ENCODE data around the gene KCNJ6. TPM values are rescaled to one million over a fixed set of nuclear protein-coding genes. Genes with fewer than 3 reads are reported as not detected.
A peak's percentile ranks its signal among the peaks of the same experiment; 100 is the strongest.
"Not testable (repeated sequence)": the region's sequence is repeated elsewhere in the genome, so short reads cannot be mapped to it uniquely, and the experiment has no call there.

KCNJ6 gene
- total and polyA plus RNA-seq, 5 donors = 0.03 TPM; not detected in 4

GRCh38 chr21:37587203-37587602 is 329.1 kb downstream of the KCNJ6 start:
- Histone ChIP-seq H3K4me1 (ENCODE audit: control insufficient read depth, insufficient read depth, low read length) (no peaks in the 10 kb centered on the region), H3K27ac (ENCODE audit: low read length) (no peak overlapping the region), H3K27me3 (ENCODE audit: control insufficient read depth, insufficient read depth) (no peaks in the 10 kb centered on the region), H3K4me3 (ENCODE audit: low read length) (no peak overlapping the region), H3K9me3 (ENCODE audit: control insufficient read depth, low read length) (no peaks in the 10 kb centered on the region)
- ATAC-seq (no peak), DNase-seq (no peak)
- intact Hi-C loops (cut with DNase I) = no loop called here
- WGBS = 95% methylated on average over 4 of the region's 4 CpGs

- 48% methylated on average over 5 of the region's 5 CpGs for WGBS
- intact Hi-C loops (cut with DNase I) = no loop called here
Observed at GRCh38 chr21:37582590-37582989, 333.7 kb downstream of the KCNJ6 start.

DNA sequence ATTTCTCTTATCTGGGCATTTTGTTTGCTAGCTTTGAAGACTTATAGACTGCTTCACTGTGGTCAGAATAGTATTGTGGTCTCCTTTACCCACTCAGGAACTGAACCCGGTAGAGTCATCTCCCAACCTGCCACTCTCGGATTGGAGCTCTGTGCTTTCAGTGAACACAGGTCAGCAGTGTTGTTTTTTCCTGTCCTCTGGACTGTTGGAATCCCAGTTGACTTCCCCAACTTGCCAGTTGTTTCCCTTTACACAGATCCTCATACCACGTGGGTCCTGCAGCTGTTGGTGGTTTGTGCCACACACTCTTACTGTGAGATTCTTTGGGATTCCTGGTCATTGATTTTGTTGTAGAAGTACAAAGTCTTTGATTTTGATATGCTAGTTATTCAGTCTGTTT is 335.6 kb downstream of the KCNJ6 start:
- Histone ChIP-seq H3K9me3 (ENCODE audit: control insufficient read depth, low read length) (no peaks in the 10 kb centered on the region), H3K4me1 (ENCODE audit: control insufficient read depth, insufficient read depth, low read length) (no peaks in the 10 kb centered on the region), H3K4me3 (ENCODE audit: low read length) (no peak overlapping the region), H3K27me3 (ENCODE audit: control insufficient read depth, insufficient read depth) (no peaks in the 10 kb centered on the region), H3K27ac (ENCODE audit: low read length) (no peak overlapping the region)
- WGBS = 53% methylated on average over 3 of the region's 3 CpGs
- DNase-seq = no peak
- intact Hi-C loops (cut with DNase I) = no loop called here
- no peak for ATAC-seq

More at GRCh38 chr21:37582590-37582989, 333.7 kb downstream of the KCNJ6 start:
- Histone ChIP-seq H3K27me3 (ENCODE audit: control insufficient read depth, insufficient read depth) (no peaks in the 10 kb centered on the region), H3K4me1 (ENCODE audit: control insufficient read depth, insufficient read depth, low read length) (no peaks in the 10 kb centered on the region), H3K27ac (ENCODE audit: low read length) (no peak overlapping the region), H3K4me3 (ENCODE audit: low read length) (no peak overlapping the region), H3K9me3 (ENCODE audit: control insufficient read depth, low read length) (no peaks in the 10 kb centered on the region)
- ATAC-seq = peak; percentile 48 to 57
- DNase-seq = no peak

DNA sequence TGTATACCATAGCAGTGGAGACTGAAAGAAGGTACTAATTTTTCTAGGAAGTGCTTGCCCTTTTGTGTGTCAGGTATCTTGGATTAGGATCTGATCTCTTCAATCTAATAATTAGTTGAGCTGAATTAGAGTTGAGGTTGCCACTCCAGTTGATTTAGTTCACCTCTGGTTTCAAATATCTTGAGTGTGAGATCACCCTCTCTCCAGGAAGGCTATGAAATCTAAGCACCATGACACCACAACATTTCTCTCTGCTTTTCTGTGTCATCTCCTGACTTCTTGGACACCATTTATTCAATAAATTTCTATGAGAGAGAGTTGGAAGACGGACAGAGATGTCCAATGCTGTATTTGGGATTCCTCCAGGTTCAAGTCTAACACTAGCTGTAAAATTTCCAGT is 336.9 kb downstream of the KCNJ6 start:
- no peaks in the 10 kb centered on the region for H3K9me3 ChIP-seq (ENCODE audit: control insufficient read depth, low read length)
- H3K27ac ChIP-seq (ENCODE audit: low read length) = no peak overlapping the region
- DNase-seq (no peak), ATAC-seq (no peak)
- H3K4me1 ChIP-seq (ENCODE audit: control insufficient read depth, insufficient read depth, low read length) = no peaks in the 10 kb centered on the region
- H3K4me3 ChIP-seq (ENCODE audit: low read length) = no peak overlapping the region
- WGBS = 81% methylated on average over 1 of the region's 1 CpG
- H3K27me3 ChIP-seq (ENCODE audit: control insufficient read depth, insufficient read depth) = no peaks in the 10 kb centered on the region
- intact Hi-C loops (cut with DNase I) = no loop called here

DNA sequence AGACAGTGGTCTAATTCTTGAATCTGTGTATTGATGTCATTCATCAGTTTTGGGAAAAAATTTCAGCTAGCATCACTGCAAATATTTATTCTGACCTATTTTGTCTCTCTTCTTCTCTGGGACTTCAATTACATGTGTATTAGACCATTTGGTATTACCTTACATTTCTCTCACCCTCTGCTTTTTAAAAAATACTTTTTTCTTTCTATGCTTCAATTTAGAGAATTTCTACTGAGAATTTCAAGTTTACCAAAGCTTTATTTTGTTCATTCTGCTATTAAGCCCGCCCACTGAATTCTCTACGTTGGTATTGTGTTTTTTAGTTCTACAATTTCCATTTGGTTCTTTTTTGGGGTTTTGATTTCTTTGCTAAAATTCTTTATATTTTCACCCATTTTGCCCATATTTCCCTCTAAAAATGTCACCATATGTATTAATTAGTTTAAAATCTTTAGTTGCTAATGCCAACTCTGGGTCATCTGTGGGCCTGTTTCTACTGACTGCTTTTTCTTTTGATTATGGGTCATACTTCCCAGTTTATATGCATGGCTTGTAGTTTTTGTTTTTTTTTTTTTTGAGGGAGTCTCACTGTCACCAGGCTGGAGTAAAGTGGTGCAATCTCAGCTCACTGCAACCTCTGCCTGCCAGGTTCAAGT is 337.7 kb downstream of the KCNJ6 start:
- DNase-seq (no peak), ATAC-seq (no peak)
- Histone ChIP-seq H3K27ac (ENCODE audit: low read length) (no peak overlapping the region), H3K4me3 (ENCODE audit: low read length) (no peak overlapping the region), H3K9me3 (ENCODE audit: control insufficient read depth, low read length) (no peaks in the 10 kb centered on the region), H3K27me3 (ENCODE audit: control insufficient read depth, insufficient read depth) (no peaks in the 10 kb centered on the region), H3K4me1 (ENCODE audit: control insufficient read depth, insufficient read depth, low read length) (no peaks in the 10 kb centered on the region)
- intact Hi-C loops (cut with DNase I) = no loop called here
- WGBS = 94% methylated on average over 2 of the region's 2 CpGs

GRCh38 chr21:37576929-37577328 is 339.3 kb downstream of the KCNJ6 start:
- intact Hi-C loops (cut with DNase I); ATAC-seq; DNase-seq; H3K27ac ChIP-seq (ENCODE audit: low read length); H3K4me3 ChIP-seq (ENCODE audit: low read length); H3K4me1 ChIP-seq (ENCODE audit: control insufficient read depth, insufficient read depth, low read length); H3K9me3 ChIP-seq (ENCODE audit: control insufficient read depth, low read length); H3K27me3 ChIP-seq (ENCODE audit: control insufficient read depth, insufficient read depth): not testable (repeated sequence)
- WGBS = 98% methylated on average over 1 of the region's 1 CpG

DNA sequence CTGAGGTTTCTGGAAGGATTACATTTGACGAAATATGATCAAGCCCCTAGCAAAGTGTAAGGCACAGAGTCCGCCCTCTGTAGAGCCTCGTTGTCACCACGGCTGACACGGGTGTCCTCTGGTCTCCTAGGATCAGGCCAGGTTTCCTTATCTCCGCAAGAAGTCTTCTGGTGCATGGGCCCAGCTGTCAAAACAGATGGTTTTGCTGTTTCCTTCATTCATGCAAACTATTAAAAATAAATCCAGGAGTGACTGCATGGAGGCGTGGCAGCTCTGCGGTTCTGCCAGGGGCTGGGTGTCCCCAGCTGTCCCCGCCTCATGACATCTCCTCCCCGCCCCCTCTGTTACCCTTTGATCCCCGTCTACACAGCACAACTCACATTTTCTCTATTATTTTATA is 340.7 kb downstream of the KCNJ6 start:
- ATAC-seq (no peak), DNase-seq (no peak)
- Histone ChIP-seq H3K9me3 (ENCODE audit: control insufficient read depth, low read length) (no peaks in the 10 kb centered on the region), H3K27me3 (ENCODE audit: control insufficient read depth, insufficient read depth) (no peaks in the 10 kb centered on the region), H3K27ac (ENCODE audit: low read length) (no peak overlapping the region), H3K4me1 (ENCODE audit: control insufficient read depth, insufficient read depth, low read length) (no peaks in the 10 kb centered on the region), H3K4me3 (ENCODE audit: low read length) (no peak overlapping the region)
- intact Hi-C loops (cut with DNase I) = no loop called here
- WGBS = 87% methylated on average over 11 of the region's 11 CpGs

DNA sequence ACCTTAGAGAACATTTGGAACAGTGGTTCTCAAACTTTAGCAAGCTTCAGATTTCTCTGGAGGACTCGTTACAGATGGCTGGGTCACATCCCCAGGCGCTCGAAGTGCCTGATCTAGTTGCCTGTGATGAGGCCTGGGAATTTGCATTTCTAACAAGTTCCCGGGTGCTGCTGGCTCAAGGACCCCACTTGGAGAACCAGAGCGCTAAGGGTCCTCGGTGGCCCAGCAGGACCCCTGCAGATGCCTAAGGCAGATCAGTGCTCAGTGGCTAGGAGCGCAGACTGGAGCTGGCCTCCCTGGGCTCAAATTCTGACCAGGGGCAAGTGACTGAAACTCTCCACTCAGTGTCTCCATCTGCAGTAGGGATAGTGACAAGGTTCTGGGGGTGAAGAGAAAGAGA is 341.5 kb downstream of the KCNJ6 start:
- intact Hi-C loops (cut with DNase I) = no loop called here
- Histone ChIP-seq H3K27ac (ENCODE audit: low read length) (no peak overlapping the region), H3K27me3 (ENCODE audit: control insufficient read depth, insufficient read depth) (no peaks in the 10 kb centered on the region), H3K9me3 (ENCODE audit: control insufficient read depth, low read length) (no peaks in the 10 kb centered on the region), H3K4me1 (ENCODE audit: control insufficient read depth, insufficient read depth, low read length) (no peaks in the 10 kb centered on the region), H3K4me3 (ENCODE audit: low read length) (no peak overlapping the region)
- ATAC-seq (no peak), DNase-seq (no peak)
- WGBS = 97% methylated on average over 7 of the region's 7 CpGs

DNA sequence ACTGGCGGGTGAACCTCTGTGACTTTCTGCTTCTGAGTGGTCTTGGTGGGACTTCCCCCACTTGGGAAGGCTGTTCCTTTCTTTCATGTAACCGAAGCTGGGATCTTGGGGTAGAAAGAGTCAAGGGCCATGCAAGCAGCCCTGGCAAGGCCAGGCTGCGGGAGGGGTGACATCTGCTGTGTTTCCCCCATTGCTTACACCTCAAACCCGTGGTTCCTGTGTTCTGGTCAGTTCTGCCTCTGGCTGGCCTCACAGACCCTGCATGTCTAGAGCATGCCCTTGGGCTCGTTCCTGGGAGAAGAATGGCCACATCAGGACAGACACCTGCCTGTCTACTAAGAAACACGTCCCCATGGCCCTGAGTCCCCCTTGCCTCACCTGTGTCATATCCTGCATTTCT is 341.9 kb downstream of the KCNJ6 start:
- intact Hi-C loops (cut with DNase I) = no loop called here
- ATAC-seq (no peak), DNase-seq (no peak)
- Histone ChIP-seq H3K4me3 (ENCODE audit: low read length) (no peak overlapping the region), H3K4me1 (ENCODE audit: control insufficient read depth, insufficient read depth, low read length) (no peaks in the 10 kb centered on the region), H3K27ac (ENCODE audit: low read length) (no peak overlapping the region), H3K27me3 (ENCODE audit: control insufficient read depth, insufficient read depth) (no peaks in the 10 kb centered on the region), H3K9me3 (ENCODE audit: control insufficient read depth, low read length) (no peaks in the 10 kb centered on the region)
- 91% methylated on average over 6 of the region's 6 CpGs for WGBS

DNA sequence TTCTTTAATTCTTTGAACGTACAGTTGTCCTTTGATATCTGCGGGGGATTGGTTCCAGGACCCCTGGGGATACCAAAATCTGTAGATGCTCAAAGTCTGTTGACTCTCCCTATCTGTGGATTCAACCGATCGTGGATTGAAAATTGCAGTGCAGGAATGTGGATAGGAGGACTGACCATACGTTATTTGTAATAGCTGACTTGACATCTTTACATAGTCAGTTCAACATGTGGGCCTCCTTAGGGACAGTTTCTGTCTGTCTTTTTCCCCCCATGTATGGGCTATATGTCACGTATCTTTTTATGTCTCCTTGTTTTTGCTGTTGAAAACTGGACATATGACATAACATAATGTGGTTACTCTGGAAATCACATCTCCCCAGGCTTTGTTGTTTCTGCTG is 344.8 kb downstream of the KCNJ6 start:
- Histone ChIP-seq H3K27ac (ENCODE audit: low read length) (no peak overlapping the region), H3K27me3 (ENCODE audit: control insufficient read depth, insufficient read depth) (no peaks in the 10 kb centered on the region), H3K9me3 (ENCODE audit: control insufficient read depth, low read length) (no peaks in the 10 kb centered on the region), H3K4me3 (ENCODE audit: low read length) (no peak overlapping the region), H3K4me1 (ENCODE audit: control insufficient read depth, insufficient read depth, low read length) (no peaks in the 10 kb centered on the region)
- whole genome bisulfite sequencing = 67% methylated on average over 6 of the region's 6 CpGs
- intact Hi-C loops (cut with DNase I) = no loop called here
- DNase-seq (no peak), ATAC-seq (no peak)

GRCh38 chr21:37568916-37569315 is 347.3 kb downstream of the KCNJ6 start:
- no peak overlapping the region for H3K4me3 ChIP-seq (ENCODE audit: low read length)
- no peak for DNase-seq
- H3K9me3 ChIP-seq (ENCODE audit: control insufficient read depth, low read length) = no peaks in the 10 kb centered on the region
- ATAC-seq = no peak
- H3K27me3 ChIP-seq (ENCODE audit: control insufficient read depth, insufficient read depth) = no peaks in the 10 kb centered on the region
- peaks cover 2% of the 10 kb centered on the region for H3K4me1 ChIP-seq (ENCODE audit: control insufficient read depth, insufficient read depth, low read length)
- intact Hi-C loops (cut with DNase I) = loop anchor here in 2 of 4 donors (10.0 kb wide), 2 partner anchors 204 to 354 kb away; partner anchors contain the start of gene DYRK1A (in 2 of the 2)
- H3K27ac ChIP-seq (ENCODE audit: low read length) = no peak overlapping the region
- WGBS = 56% methylated on average over 5 of the region's 5 CpGs

DNA sequence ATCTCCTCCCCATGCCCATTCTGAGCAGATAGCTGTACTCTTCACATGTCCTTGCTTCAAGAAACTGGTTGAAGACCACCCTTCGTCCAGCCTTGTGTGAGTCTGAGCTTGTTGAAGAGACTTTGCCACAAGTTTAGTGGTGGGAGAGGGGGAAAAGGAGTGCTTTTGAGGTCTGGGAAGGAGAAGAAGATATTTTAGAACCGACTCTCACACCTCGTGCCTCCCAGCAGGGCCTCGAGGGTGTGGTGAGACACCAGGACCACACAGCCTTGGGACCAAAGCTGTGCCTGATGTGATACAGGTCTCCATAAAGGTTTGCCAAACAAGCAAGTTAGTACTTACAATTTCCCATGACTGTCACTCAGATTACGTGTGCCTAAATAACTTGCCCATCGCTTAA is 347.8 kb downstream of the KCNJ6 start:
- no peak overlapping the region for H3K27ac ChIP-seq (ENCODE audit: low read length)

More for the DNA sequence above, 347.8 kb downstream of the KCNJ6 start:
- 67% methylated on average over 6 of the region's 6 CpGs for WGBS
- Histone ChIP-seq H3K4me1 (ENCODE audit: control insufficient read depth, insufficient read depth, low read length) (peaks cover 2% of the 10 kb centered on the region), H3K4me3 (ENCODE audit: low read length) (no peak overlapping the region), H3K27me3 (ENCODE audit: control insufficient read depth, insufficient read depth) (no peaks in the 10 kb centered on the region), H3K9me3 (ENCODE audit: control insufficient read depth, low read length) (no peaks in the 10 kb centered on the region)
- intact Hi-C loops (cut with DNase I) = loop anchor here in 2 of 4 donors (10.0 kb wide), 2 partner anchors 204 to 354 kb away; partner anchors contain the start of gene DYRK1A (in 2 of the 2)
- no peak for DNase-seq
- ATAC-seq = no peak

Data from right cardiac atrium (tissue), 5 donors.